Panc1 (cell line): ENCODE data around the gene GRM7. TPM values are rescaled to one million over a fixed set of nuclear protein-coding genes. Genes with fewer than 3 reads are reported as not detected.

Source experiments
- ATAC-seq: fragments of 200-7000 bp; cut with Tn5 transposase; 2 replicates; pipeline ENCODE4 v1.9.1; 2020; ENCODE audit warnings: mild to moderate bottlenecking, moderate library complexity
- BruUV-seq: library from RNA; stranded (reverse); fragments of 400-500 nt; replicated peaks from 2 replicates; lab custom pipeline; 2021; lab: Mats Ljungman, UMichigan
- CTCF ChIA-PET: fragments of 300-600 bp; sonication (Branson Sonifier 250); formaldehyde crosslinking; loops from one replicate; lab custom pipeline; 2022; ENCODE audit warnings: antibody characterized with exemption; lab: Charles Lee
- POLR2A ChIA-PET: fragments of 300-600 bp; sonication (Branson Sonifier 250); formaldehyde crosslinking; loops from one replicate; lab custom pipeline; 2022; ENCODE audit warnings: antibody characterized with exemption; lab: Charles Lee
- DNase-seq: peaks from one replicate; pipeline ENCODE4 v3.0.0-alpha.2; 2010; ENCODE audit warnings: low read depth, low spot score
- H3K27ac ChIP-seq: 2 replicates; pipeline ENCODE4 v1.5.1; 2011; ENCODE audit warnings: mild to moderate bottlenecking, low read length, inconsistent platforms
- H3K27me3 ChIP-seq: fragments of 200-500 bp; sonication (Bioruptor generic); 2 replicates; pipeline ENCODE4 v1.6.0; 2014; ENCODE audit warnings: low read length, inconsistent platforms; ENCODE audit not compliant: control insufficient read depth, insufficient read depth
- H3K36me3 ChIP-seq: fragments of 200-500 bp; sonication (Bioruptor generic); 2 replicates; pipeline ENCODE4 v1.5.1; 2014; ENCODE audit warnings: inconsistent platforms, mild to moderate bottlenecking, low read length, moderate library complexity; ENCODE audit not compliant: control insufficient read depth, insufficient read depth
- H3K4me1 ChIP-seq: 2 replicates; pipeline ENCODE4 v1.5.1; 2011; ENCODE audit warnings: inconsistent platforms, mild to moderate bottlenecking, low read length, moderate library complexity; ENCODE audit not compliant: control insufficient read depth, insufficient read depth
- H3K4me3 ChIP-seq, 2 experiments: 2 replicates each; pipeline ENCODE4 v1.5.1; 2011 to 2012; ENCODE audit warnings: low read depth in 2 of 2, low read length in 2 of 2, mild to moderate bottlenecking in 2 of 2, inconsistent platforms in 1 of 2, moderate library complexity in 1 of 2
- H3K9me3 ChIP-seq: fragments of 200-500 bp; sonication (Bioruptor generic); 2 replicates; pipeline ENCODE4 v1.5.1; 2014; ENCODE audit warnings: low read depth, mild to moderate bottlenecking, inconsistent platforms, low read length, moderate library complexity; ENCODE audit not compliant: control insufficient read depth, insufficient read depth
- POLR2AphosphoS5 ChIP-seq: IDR thresholded peaks from 2 replicates; pipeline ENCODE4 v1.6.1; 2012; ENCODE audit warnings: mild to moderate bottlenecking, low read depth, low read length, moderate library complexity
- SIN3A ChIP-seq: IDR thresholded peaks from 2 replicates; pipeline ENCODE4 v1.6.1; 2012; ENCODE audit warnings: low read depth, mild to moderate bottlenecking, low read length, moderate library complexity, borderline replicate concordance; ENCODE audit not compliant: insufficient read depth
- TCF7L2 ChIP-seq: IDR thresholded peaks from 2 replicates; pipeline ENCODE4 v1.6.1; 2011; ENCODE audit warnings: mild to moderate bottlenecking, low read depth, low read length, inconsistent platforms
- in situ Hi-C: cut with HindIII; loops from 2 replicates; pipeline ENCODE4 v1.10.0; 2016; ENCODE audit warnings: low sequenced_read_pairs, low pct_unique_long_range_greater_than_20kb
- intact Hi-C: fragments of 100-400 bp; cut with micrococcal nuclease; formaldehyde crosslinking; loops from one replicate; pipeline ENCODE4 v1.10.0; 2022; ENCODE audit not compliant: unreplicated experiment
- total RNA-seq: library from RNA; stranded (reverse); gene quantifications from one replicate; pipeline ENCODE4 v1.2.1, GENCODE V29; 2021; ENCODE audit not compliant: unreplicated experiment
- TF ChIP-seq, protein P1 (sequence below): fragments of 450-650 bp; IDR thresholded peaks from 2 replicates; pipeline ENCODE4 v1.5.1; 2017; ENCODE audit warnings: mild to moderate bottlenecking
- TF ChIP-seq, protein P2 (sequence below), 2 experiments: IDR thresholded peaks; 2 replicates each; pipeline ENCODE4 v1.6.1; 2011 to 2012; ENCODE audit warnings: low read depth in 2 of 2, control low read depth in 1 of 2, low read length in 1 of 2, mild to moderate bottlenecking in 1 of 2, moderate library complexity in 1 of 2; ENCODE audit not compliant: insufficient read depth in 1 of 2

The GRM7 gene
- total RNA-seq, 1 experiment from 2014 or later, result not detected

- ChIA-PET CTCF (no interaction called here), POLR2A (no interaction called here)
- BruUV-seq, result no TSS peak
- DNase-seq (no peak), ATAC-seq (no peak)
- no peaks in the 10 kb centered on the region for H3K9me3 ChIP-seq
- H3K4me3 ChIP-seq, result no peak overlapping the region
- in situ Hi-C loops (no loop called here), intact Hi-C loops (no loop called here)
- no peaks in the 10 kb centered on the region for H3K4me1 ChIP-seq
- no peak for TF ChIP-seq POLR2AphosphoS5
- TF ChIP-seq TCF7L2, result no peak
- TF ChIP-seq, protein P1, sequence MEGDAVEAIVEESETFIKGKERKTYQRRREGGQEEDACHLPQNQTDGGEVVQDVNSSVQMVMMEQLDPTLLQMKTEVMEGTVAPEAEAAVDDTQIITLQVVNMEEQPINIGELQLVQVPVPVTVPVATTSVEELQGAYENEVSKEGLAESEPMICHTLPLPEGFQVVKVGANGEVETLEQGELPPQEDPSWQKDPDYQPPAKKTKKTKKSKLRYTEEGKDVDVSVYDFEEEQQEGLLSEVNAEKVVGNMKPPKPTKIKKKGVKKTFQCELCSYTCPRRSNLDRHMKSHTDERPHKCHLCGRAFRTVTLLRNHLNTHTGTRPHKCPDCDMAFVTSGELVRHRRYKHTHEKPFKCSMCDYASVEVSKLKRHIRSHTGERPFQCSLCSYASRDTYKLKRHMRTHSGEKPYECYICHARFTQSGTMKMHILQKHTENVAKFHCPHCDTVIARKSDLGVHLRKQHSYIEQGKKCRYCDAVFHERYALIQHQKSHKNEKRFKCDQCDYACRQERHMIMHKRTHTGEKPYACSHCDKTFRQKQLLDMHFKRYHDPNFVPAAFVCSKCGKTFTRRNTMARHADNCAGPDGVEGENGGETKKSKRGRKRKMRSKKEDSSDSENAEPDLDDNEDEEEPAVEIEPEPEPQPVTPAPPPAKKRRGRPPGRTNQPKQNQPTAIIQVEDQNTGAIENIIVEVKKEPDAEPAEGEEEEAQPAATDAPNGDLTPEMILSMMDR, result no peak
- no peak for TF ChIP-seq SIN3A
- TF ChIP-seq, protein P2, sequence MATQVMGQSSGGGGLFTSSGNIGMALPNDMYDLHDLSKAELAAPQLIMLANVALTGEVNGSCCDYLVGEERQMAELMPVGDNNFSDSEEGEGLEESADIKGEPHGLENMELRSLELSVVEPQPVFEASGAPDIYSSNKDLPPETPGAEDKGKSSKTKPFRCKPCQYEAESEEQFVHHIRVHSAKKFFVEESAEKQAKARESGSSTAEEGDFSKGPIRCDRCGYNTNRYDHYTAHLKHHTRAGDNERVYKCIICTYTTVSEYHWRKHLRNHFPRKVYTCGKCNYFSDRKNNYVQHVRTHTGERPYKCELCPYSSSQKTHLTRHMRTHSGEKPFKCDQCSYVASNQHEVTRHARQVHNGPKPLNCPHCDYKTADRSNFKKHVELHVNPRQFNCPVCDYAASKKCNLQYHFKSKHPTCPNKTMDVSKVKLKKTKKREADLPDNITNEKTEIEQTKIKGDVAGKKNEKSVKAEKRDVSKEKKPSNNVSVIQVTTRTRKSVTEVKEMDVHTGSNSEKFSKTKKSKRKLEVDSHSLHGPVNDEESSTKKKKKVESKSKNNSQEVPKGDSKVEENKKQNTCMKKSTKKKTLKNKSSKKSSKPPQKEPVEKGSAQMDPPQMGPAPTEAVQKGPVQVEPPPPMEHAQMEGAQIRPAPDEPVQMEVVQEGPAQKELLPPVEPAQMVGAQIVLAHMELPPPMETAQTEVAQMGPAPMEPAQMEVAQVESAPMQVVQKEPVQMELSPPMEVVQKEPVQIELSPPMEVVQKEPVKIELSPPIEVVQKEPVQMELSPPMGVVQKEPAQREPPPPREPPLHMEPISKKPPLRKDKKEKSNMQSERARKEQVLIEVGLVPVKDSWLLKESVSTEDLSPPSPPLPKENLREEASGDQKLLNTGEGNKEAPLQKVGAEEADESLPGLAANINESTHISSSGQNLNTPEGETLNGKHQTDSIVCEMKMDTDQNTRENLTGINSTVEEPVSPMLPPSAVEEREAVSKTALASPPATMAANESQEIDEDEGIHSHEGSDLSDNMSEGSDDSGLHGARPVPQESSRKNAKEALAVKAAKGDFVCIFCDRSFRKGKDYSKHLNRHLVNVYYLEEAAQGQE (IDR thresholded peaks at IDR 0.05; ENCODE audit: insufficient read depth in 1 of 2, low read depth in 2 of 2, low read length in 1 of 2), result no peak
- no peaks in the 10 kb centered on the region for H3K36me3 ChIP-seq
- H3K27ac ChIP-seq, result no peak overlapping the region
- H3K27me3 ChIP-seq, result no peaks in the 10 kb centered on the region
These were observed 724.1 kb downstream of the GRM7 start for GRCh38 chr3:7585052-7585451.

- intact Hi-C loops (no loop called here), in situ Hi-C loops (no loop called here)
- BruUV-seq, result no TSS peak
- ChIA-PET CTCF (no interaction called here), POLR2A (no interaction called here)
- no peaks in the 10 kb centered on the region for H3K9me3 ChIP-seq
- ATAC-seq (no peak), DNase-seq (no peak)
- no peak overlapping the region for H3K27ac ChIP-seq
- H3K27me3 ChIP-seq, result no peaks in the 10 kb centered on the region
- H3K4me3 ChIP-seq, result no peak overlapping the region
- no peaks in the 10 kb centered on the region for H3K4me1 ChIP-seq
- H3K36me3 ChIP-seq, result no peaks in the 10 kb centered on the region
- TF ChIP-seq POLR2AphosphoS5 (no peak), SIN3A (no peak), TCF7L2 (no peak)
- TF ChIP-seq, protein P2 (IDR thresholded peaks at IDR 0.05; ENCODE audit: insufficient read depth in 1 of 2, low read depth in 2 of 2, low read length in 1 of 2), result no peak
- TF ChIP-seq, protein P1, result no peak
These were observed 727.3 kb downstream of the GRM7 start for GRCh38 chr3:7588236-7588635.
